Activated naive CD4-positive, alpha-beta T cell treated with anti-CD3 and anti-CD28 coated beads, Interleukin-2, amount 10 ng/mL, durations not matched to agents 7 days and 5 days (primary cell): ENCODE measurements around the gene ZCCHC14.

Experiments used
- CTCF ChIA-PET: fragments of 350-600 bp; sonication (Branson Sonifier 250); formaldehyde crosslinking; loops from one replicate; lab custom pipeline; 2021; ENCODE audit warnings: antibody characterized with exemption; lab: Charles Lee
- DNase-seq: peaks from one replicate; pipeline ENCODE4 v3.0.0-alpha.2; 2020
- H3K27ac Mint-ChIP-seq: one replicate; pipeline ENCODE4 v1.8.0; 2021; ENCODE audit warnings: mild to moderate bottlenecking, moderate library complexity, mixed read lengths
- H3K27me3 Mint-ChIP-seq: one replicate; pipeline ENCODE4 v1.8.0; 2021; ENCODE audit warnings: mild to moderate bottlenecking, mixed read lengths
- H3K36me3 Mint-ChIP-seq: one replicate; pipeline ENCODE4 v1.8.0; 2021; ENCODE audit warnings: mixed read lengths
- H3K4me1 Mint-ChIP-seq: one replicate; pipeline ENCODE4 v1.8.0; 2021; ENCODE audit warnings: mixed read lengths
- H3K4me3 Mint-ChIP-seq: one replicate; pipeline ENCODE4 v1.8.0; 2021; ENCODE audit warnings: mild to moderate bottlenecking, moderate library complexity, mixed read lengths
- H3K9me3 Mint-ChIP-seq: one replicate; pipeline ENCODE4 v1.8.0; 2021; ENCODE audit warnings: mixed read lengths

ZCCHC14 gene

GRCh38 chr16:87468550-87468949, 24.3 kb downstream of the ZCCHC14 start:
- Mint-ChIP-seq H3K36me3 (no peaks in the 10 kb centered on the region), H3K4me3 (no peak overlapping the region), H3K27ac (no peak overlapping the region), H3K9me3 (no peaks in the 10 kb centered on the region), H3K27me3 (no peaks in the 10 kb centered on the region), H3K4me1 (peaks cover 33% of the 10 kb centered on the region)
- DNase-seq: no peak
- CTCF ChIA-PET: no interaction called here

GRCh38 chr16:87466975-87467501, 25.8 kb downstream of the ZCCHC14 start:
- CTCF ChIA-PET: no interaction called here
- no peaks in the 10 kb centered on the region for H3K9me3 Mint-ChIP-seq
- no peaks in the 10 kb centered on the region for H3K27me3 Mint-ChIP-seq
- no peak overlapping the region for H3K4me3 Mint-ChIP-seq
- H3K36me3 Mint-ChIP-seq: no peaks in the 10 kb centered on the region
- H3K27ac Mint-ChIP-seq: no peak overlapping the region
- no peak for DNase-seq
- peaks cover 41% of the 10 kb centered on the region for H3K4me1 Mint-ChIP-seq

GRCh38 chr16:87465879-87466278, 26.9 kb downstream of the ZCCHC14 start:
- Mint-ChIP-seq H3K27ac (no peak overlapping the region), H3K27me3 (no peaks in the 10 kb centered on the region), H3K36me3 (no peaks in the 10 kb centered on the region), H3K4me3 (no peak overlapping the region), H3K4me1 (peaks cover 49% of the 10 kb centered on the region), H3K9me3 (no peaks in the 10 kb centered on the region)
- CTCF ChIA-PET: interaction anchor here (1.5 kb wide), 1 partner anchor 49 kb away, joined by 4 read pairs; no protein-coding TSS in a partner anchor
- no peak for DNase-seq

- no peak for DNase-seq
- Mint-ChIP-seq H3K9me3 (no peaks in the 10 kb centered on the region), H3K4me1 (peaks cover 49% of the 10 kb centered on the region), H3K4me3 (peak overlapping the region; percentile 29), H3K27me3 (no peaks in the 10 kb centered on the region), H3K27ac (peak overlapping the region; percentile 83), H3K36me3 (no peaks in the 10 kb centered on the region)
- CTCF ChIA-PET: interaction anchor here (1.5 kb wide), 1 partner anchor 48 kb away, joined by 4 read pairs; no protein-coding TSS in a partner anchor
These were observed 27.5 kb downstream of the ZCCHC14 start for GRCh38 chr16:87465306-87465705.

GRCh38 chr16:87464691-87465300, 28.0 kb downstream of the ZCCHC14 start:
- Mint-ChIP-seq H3K4me1 (peaks cover 49% of the 10 kb centered on the region), H3K27ac (peak overlapping the region; percentile 83), H3K4me3 (peak overlapping the region; percentile 29), H3K9me3 (no peaks in the 10 kb centered on the region), H3K36me3 (peaks cover 2% of the 10 kb centered on the region), H3K27me3 (no peaks in the 10 kb centered on the region)
- CTCF ChIA-PET: interaction anchor here (1.5 to 1.9 kb wide), 2 partner anchors 48 to 172 kb away, joined by 4 to 6 read pairs; no protein-coding TSS in a partner anchor
- peak; percentile 43 for DNase-seq

GRCh38 chr16:87463722-87464690, 28.8 kb downstream of the ZCCHC14 start:
- Mint-ChIP-seq H3K36me3 (peaks cover 2% of the 10 kb centered on the region), H3K4me3 (peak overlapping the region; percentile 29), H3K4me1 (peaks cover 49% of the 10 kb centered on the region), H3K9me3 (no peaks in the 10 kb centered on the region), H3K27ac (peak overlapping the region; percentile 46), H3K27me3 (no peaks in the 10 kb centered on the region)
- CTCF ChIA-PET: interaction anchor here (0.7 to 1.9 kb wide), 4 partner anchors 9 to 172 kb away, joined by 3 to 6 read pairs (median 4); no protein-coding TSS in a partner anchor
- peak; percentile 43 for DNase-seq

GRCh38 chr16:87461466-87461991, 31.3 kb downstream of the ZCCHC14 start:
- H3K4me1 Mint-ChIP-seq: peaks cover 44% of the 10 kb centered on the region

GRCh38 chr16:87460936-87461335, 31.9 kb downstream of the ZCCHC14 start:
- Mint-ChIP-seq H3K36me3 (peaks cover 2% of the 10 kb centered on the region), H3K27me3 (no peaks in the 10 kb centered on the region), H3K9me3 (no peaks in the 10 kb centered on the region), H3K4me3 (no peak overlapping the region), H3K4me1 (peaks cover 38% of the 10 kb centered on the region), H3K27ac (no peak overlapping the region)
- CTCF ChIA-PET: interaction anchor here (0.9 to 1.1 kb wide), 2 partner anchors 45 to 110 kb away, joined by 3 to 4 read pairs; no protein-coding TSS in a partner anchor
- DNase-seq: no peak

More at GRCh38 chr16:87461466-87461991, 31.3 kb downstream of the ZCCHC14 start:
- Mint-ChIP-seq H3K27ac (no peak overlapping the region), H3K4me3 (no peak overlapping the region), H3K9me3 (no peaks in the 10 kb centered on the region), H3K27me3 (no peaks in the 10 kb centered on the region), H3K36me3 (peaks cover 2% of the 10 kb centered on the region)
- DNase-seq: peak; percentile 38
- CTCF ChIA-PET: interaction anchor here (0.9 to 1.1 kb wide), 2 partner anchors 45 to 110 kb away, joined by 3 to 4 read pairs; no protein-coding TSS in a partner anchor

- no peak overlapping the region for H3K4me3 Mint-ChIP-seq
- H3K27me3 Mint-ChIP-seq: no peaks in the 10 kb centered on the region
- H3K9me3 Mint-ChIP-seq: no peaks in the 10 kb centered on the region
- H3K36me3 Mint-ChIP-seq: peaks cover 2% of the 10 kb centered on the region
- DNase-seq: no peak
- CTCF ChIA-PET: no interaction called here
- no peak overlapping the region for H3K27ac Mint-ChIP-seq
- H3K4me1 Mint-ChIP-seq: peaks cover 27% of the 10 kb centered on the region
These were observed 33.0 kb downstream of the ZCCHC14 start for GRCh38 chr16:87459833-87460232.

GRCh38 chr16:87459027-87459426, 33.8 kb downstream of the ZCCHC14 start:
- DNase-seq: no peak
- H3K27ac Mint-ChIP-seq: no peak overlapping the region
- H3K27me3 Mint-ChIP-seq: no peaks in the 10 kb centered on the region
- peaks cover 4% of the 10 kb centered on the region for H3K36me3 Mint-ChIP-seq
- no peak overlapping the region for H3K4me3 Mint-ChIP-seq
- CTCF ChIA-PET: no interaction called here
- H3K4me1 Mint-ChIP-seq: peaks cover 19% of the 10 kb centered on the region
- H3K9me3 Mint-ChIP-seq: no peaks in the 10 kb centered on the region

GRCh38 chr16:87458424-87458915, 34.4 kb downstream of the ZCCHC14 start:
- H3K4me3 Mint-ChIP-seq: no peak overlapping the region
- H3K27ac Mint-ChIP-seq: no peak overlapping the region
- H3K36me3 Mint-ChIP-seq: peaks cover 4% of the 10 kb centered on the region
- H3K27me3 Mint-ChIP-seq: no peaks in the 10 kb centered on the region
- peaks cover 15% of the 10 kb centered on the region for H3K4me1 Mint-ChIP-seq
- no peaks in the 10 kb centered on the region for H3K9me3 Mint-ChIP-seq
- CTCF ChIA-PET: no interaction called here
- DNase-seq: no peak

- CTCF ChIA-PET: no interaction called here
- H3K4me3 Mint-ChIP-seq: no peak overlapping the region
- H3K27me3 Mint-ChIP-seq: no peaks in the 10 kb centered on the region
- peaks cover 11% of the 10 kb centered on the region for H3K4me1 Mint-ChIP-seq
- H3K36me3 Mint-ChIP-seq: peaks cover 4% of the 10 kb centered on the region
- DNase-seq: no peak
- H3K27ac Mint-ChIP-seq: no peak overlapping the region
- no peaks in the 10 kb centered on the region for H3K9me3 Mint-ChIP-seq
These were observed 35.0 kb downstream of the ZCCHC14 start for GRCh38 chr16:87457709-87458423.

- no peak overlapping the region for H3K27ac Mint-ChIP-seq
- H3K36me3 Mint-ChIP-seq: peaks cover 4% of the 10 kb centered on the region
- H3K27me3 Mint-ChIP-seq: no peaks in the 10 kb centered on the region
- H3K4me1 Mint-ChIP-seq: peaks cover 9% of the 10 kb centered on the region
- no peak overlapping the region for H3K4me3 Mint-ChIP-seq
- no peaks in the 10 kb centered on the region for H3K9me3 Mint-ChIP-seq
- CTCF ChIA-PET: no interaction called here
- DNase-seq: no peak
These were observed 35.7 kb downstream of the ZCCHC14 start for GRCh38 chr16:87457061-87457611.
